GM12865 (cell line): ENCODE results near the gene NME4.
"Not testable (repeated sequence)": the region's sequence is repeated elsewhere in the genome, so short reads cannot be mapped to it uniquely, and the experiment has no call there.

Source experiments
- DNase-seq: peaks from one replicate; pipeline ENCODE4 v3.0.0; 2010; ENCODE audit warnings: low read depth
- H3K4me3 ChIP-seq: 2 replicates; pipeline ENCODE4 v1.5.1; 2011; ENCODE audit warnings: mild to moderate bottlenecking, low read depth, low read length, control low read depth
- CTCF ChIP-seq: IDR thresholded peaks from 2 replicates; pipeline ENCODE4 v1.5.1; 2011; ENCODE audit warnings: low read length, control low read depth, low read depth, inconsistent platforms; ENCODE audit not compliant: insufficient read depth; ENCODE audit errors: missing control alignments

The NME4 gene

GRCh38 chr16:383326-384051, 13.5 kb upstream of the NME4 start:
- peak overlapping the region; percentile 93 for H3K4me3 ChIP-seq
- DNase-seq: peak; percentile 85
- no peak for TF ChIP-seq CTCF

- no peak for DNase-seq
- TF ChIP-seq CTCF: no peak
- H3K4me3 ChIP-seq: no peak overlapping the region
Observed at GRCh38 chr16:386641-387156, 10.3 kb upstream of the NME4 start.

GRCh38 chr16:387761-388666, 9.0 kb upstream of the NME4 start:
- DNase-seq, H3K4me3 ChIP-seq: not testable (repeated sequence)

GRCh38 chr16:389352-389751, 7.6 kb upstream of the NME4 start:
- no peak overlapping the region for H3K4me3 ChIP-seq
- DNase-seq: no peak
- no peak for TF ChIP-seq CTCF

GRCh38 chr16:391885-392335, 5.1 kb upstream of the NME4 start:
- H3K4me3 ChIP-seq: no peak overlapping the region
- DNase-seq: peak; percentile 75
- peak; percentile 87 for TF ChIP-seq CTCF

- TF ChIP-seq CTCF: no peak
- peak; percentile 50 for DNase-seq
- H3K4me3 ChIP-seq: no peak overlapping the region
Observed at GRCh38 chr16:392450-393030, 4.5 kb upstream of the NME4 start.

- no peak for TF ChIP-seq CTCF
- DNase-seq: no peak
- H3K4me3 ChIP-seq: peak overlapping the region; percentile 69
Observed at GRCh38 chr16:396199-396598, 800 bp upstream of the NME4 start.
